ENCODE data around the gene NELFA. TPM values are rescaled to one million over a fixed set of nuclear protein-coding genes. Genes with fewer than 3 reads are reported as not detected.
"Not testable (repeated sequence)": the region's sequence is repeated elsewhere in the genome, so short reads cannot be mapped to it uniquely, and the experiment has no call there.

Gene NELFA
- polyA plus RNA-seq, 1 experiment = 9.3 TPM

- Histone ChIP-seq H3K4me3 (ENCODE audit: low read depth, low read length) (peak overlapping the region; percentile 100), H3K9me3 (ENCODE audit: control insufficient read depth, insufficient read depth, low read length) (no peaks in the 10 kb centered on the region; the same call in 1 of the 2 replicates), H3K27me3 (ENCODE audit: control insufficient read depth, insufficient read depth, low read length) (no peaks in the 10 kb centered on the region), H3K27ac (ENCODE audit: low read depth, low read length) (no peak overlapping the region)
- DNase-seq (ENCODE audit: low read depth, low spot score) = no peak
- CTCF ChIA-PET = interaction anchor here (1.2 to 1.3 kb wide), 2 partner anchors 8 to 30 kb away, joined by 3 to 4 read pairs; no protein-coding TSS in a partner anchor
- POLR2A ChIA-PET = interaction anchor here (1.4 kb wide), 1 partner anchor 51 kb away, joined by 4 read pairs; no protein-coding TSS in a partner anchor
- TF ChIP-seq, protein P1, sequence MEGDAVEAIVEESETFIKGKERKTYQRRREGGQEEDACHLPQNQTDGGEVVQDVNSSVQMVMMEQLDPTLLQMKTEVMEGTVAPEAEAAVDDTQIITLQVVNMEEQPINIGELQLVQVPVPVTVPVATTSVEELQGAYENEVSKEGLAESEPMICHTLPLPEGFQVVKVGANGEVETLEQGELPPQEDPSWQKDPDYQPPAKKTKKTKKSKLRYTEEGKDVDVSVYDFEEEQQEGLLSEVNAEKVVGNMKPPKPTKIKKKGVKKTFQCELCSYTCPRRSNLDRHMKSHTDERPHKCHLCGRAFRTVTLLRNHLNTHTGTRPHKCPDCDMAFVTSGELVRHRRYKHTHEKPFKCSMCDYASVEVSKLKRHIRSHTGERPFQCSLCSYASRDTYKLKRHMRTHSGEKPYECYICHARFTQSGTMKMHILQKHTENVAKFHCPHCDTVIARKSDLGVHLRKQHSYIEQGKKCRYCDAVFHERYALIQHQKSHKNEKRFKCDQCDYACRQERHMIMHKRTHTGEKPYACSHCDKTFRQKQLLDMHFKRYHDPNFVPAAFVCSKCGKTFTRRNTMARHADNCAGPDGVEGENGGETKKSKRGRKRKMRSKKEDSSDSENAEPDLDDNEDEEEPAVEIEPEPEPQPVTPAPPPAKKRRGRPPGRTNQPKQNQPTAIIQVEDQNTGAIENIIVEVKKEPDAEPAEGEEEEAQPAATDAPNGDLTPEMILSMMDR (IDR thresholded peaks at IDR 0.05; ENCODE audit: low read depth, low read length) = no peak
Observed at GRCh38 chr4:2008671-2008920, 178 bp downstream of the NELFA start.

DNA sequence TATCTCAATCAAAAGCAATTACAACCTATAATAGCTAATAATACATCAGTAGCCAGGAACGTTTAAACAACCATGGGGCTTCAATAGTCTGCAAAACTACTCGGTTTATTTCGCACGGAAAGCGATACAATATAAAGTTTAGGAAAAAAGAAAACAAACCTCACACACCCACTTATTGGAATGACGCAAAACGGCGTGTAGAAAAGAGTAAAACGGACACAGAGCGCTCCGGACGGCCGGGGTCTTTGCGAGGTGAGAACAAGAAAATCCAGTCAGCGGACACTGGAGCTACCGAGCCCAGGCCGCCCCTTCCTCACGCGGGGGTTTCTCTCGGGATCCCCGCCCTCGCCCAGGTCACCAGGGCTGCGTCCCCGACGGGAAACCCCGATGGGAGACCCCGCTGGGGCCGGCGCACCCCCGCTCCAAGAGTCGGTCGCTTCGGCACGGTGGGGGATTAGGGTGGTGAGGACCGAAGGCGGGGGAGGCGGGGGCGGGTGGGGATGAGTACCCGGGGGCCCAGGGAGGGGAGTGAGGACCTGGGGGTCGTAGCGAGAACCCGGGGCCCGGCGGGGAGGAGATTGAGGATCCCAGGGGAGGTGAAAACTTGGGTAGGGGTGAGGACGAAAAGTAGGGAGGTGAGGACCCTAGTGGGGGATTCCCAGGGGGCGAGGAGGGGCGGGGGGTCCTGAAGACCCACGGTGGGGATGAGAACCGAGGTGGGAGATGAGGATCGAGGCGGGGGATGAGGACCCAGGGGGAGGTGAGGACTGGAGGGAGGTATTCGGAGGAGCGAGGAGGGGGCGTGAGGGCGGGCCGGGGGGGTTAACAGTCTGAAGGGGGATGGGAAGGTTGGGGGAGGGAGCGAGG lies 737 bp downstream of the NELFA start:
- H3K27me3 ChIP-seq (ENCODE audit: control insufficient read depth, insufficient read depth, low read length) = no peaks in the 10 kb centered on the region
- peak overlapping the region; percentile 100 for H3K4me3 ChIP-seq (ENCODE audit: low read depth, low read length)
- H3K9me3 ChIP-seq (ENCODE audit: control insufficient read depth, insufficient read depth, low read length) = no peaks in the 10 kb centered on the region; the same call in 1 of the 2 replicates
- ChIA-PET CTCF (interaction anchor here (1.3 kb wide), 1 partner anchor 7 kb away, joined by 4 read pairs; no protein-coding TSS in a partner anchor), POLR2A (no interaction called here)
- H3K27ac ChIP-seq (ENCODE audit: low read depth, low read length) = no peak overlapping the region
- no peak for DNase-seq (ENCODE audit: low read depth, low spot score)
- TF ChIP-seq, protein P1 (IDR thresholded peaks at IDR 0.05; ENCODE audit: low read depth, low read length) = no peak

DNA sequence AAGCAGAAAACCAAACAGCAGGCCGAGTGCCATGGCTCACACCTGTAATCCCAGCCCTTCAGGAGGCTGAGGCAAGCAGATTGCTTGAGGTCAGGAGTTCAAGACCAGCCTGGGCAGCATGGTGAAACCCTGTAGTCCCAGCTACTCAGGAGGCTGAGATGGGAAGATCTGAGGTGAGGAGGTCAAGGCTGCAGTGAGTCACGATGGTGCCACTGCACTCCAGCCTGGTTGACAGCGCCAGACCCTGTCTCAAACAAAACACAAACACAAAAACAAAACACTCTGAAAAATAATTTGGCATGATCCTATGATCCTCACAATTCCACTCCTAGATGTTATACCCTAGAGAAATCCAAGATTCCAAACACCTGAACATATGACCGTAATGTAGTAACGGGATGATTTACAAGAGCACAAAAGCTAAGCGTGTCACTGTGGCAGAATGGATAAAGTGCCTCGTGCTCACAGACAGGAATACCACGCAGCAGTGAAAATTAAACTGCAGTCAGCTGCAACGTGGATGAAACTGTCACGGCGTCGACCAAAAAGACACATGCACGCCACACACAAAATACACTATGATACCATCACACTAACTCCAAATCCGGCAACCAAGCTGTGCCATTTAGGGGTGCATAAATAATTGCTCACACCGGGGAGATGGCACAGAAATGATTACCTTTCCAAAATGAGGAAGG lies 1.7 kb downstream of the NELFA start:
- Histone ChIP-seq H3K4me3 (ENCODE audit: low read depth, low read length) (peak overlapping the region; percentile 100), H3K9me3 (ENCODE audit: control insufficient read depth, insufficient read depth, low read length) (no peaks in the 10 kb centered on the region; the same call in 1 of the 2 replicates), H3K27ac (ENCODE audit: low read depth, low read length) (no peak overlapping the region), H3K27me3 (ENCODE audit: control insufficient read depth, insufficient read depth, low read length) (no peaks in the 10 kb centered on the region)
- no peak for DNase-seq (ENCODE audit: low read depth, low spot score)
- ChIA-PET POLR2A (no interaction called here), CTCF (no interaction called here)
- TF ChIP-seq, protein P1 (IDR thresholded peaks at IDR 0.05; ENCODE audit: low read depth, low read length) = no peak

- no peaks in the 10 kb centered on the region; the same call in 1 of the 2 replicates for H3K9me3 ChIP-seq (ENCODE audit: control insufficient read depth, insufficient read depth, low read length)
- ChIA-PET POLR2A (no interaction called here), CTCF (interaction anchor here (0.9 kb wide), 1 partner anchor 12 kb away, joined by 3 read pairs; no protein-coding TSS in a partner anchor)
- DNase-seq (ENCODE audit: low read depth, low spot score) = no peak
- H3K4me3 ChIP-seq (ENCODE audit: low read depth, low read length) = no peak overlapping the region
- TF ChIP-seq, protein P1 (IDR thresholded peaks at IDR 0.05; ENCODE audit: low read depth, low read length) = no peak
- H3K27me3 ChIP-seq (ENCODE audit: control insufficient read depth, insufficient read depth, low read length) = no peaks in the 10 kb centered on the region
- H3K27ac ChIP-seq (ENCODE audit: low read depth, low read length) = no peak overlapping the region
Observed at GRCh38 chr4:2006367-2006766, 2.4 kb downstream of the NELFA start.

DNA sequence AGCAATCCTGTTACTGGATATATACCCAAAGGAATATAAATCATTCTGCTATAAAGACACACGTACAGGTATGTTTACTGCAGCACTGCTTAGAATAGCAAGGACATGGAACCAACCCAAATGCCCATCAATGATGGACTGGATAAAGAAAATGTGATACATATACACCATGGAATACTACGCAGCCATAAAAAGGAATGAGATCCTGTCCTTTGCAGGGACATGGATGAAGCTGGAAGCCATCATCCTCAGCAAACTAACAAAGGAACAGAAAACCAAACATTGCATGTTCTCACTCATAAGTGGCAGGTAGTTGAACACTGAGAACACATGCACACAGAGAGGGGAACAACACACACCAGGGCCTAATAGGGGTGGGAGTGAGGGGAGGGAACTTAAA lies 5.4 kb downstream of the NELFA start:
- CTCF ChIA-PET; DNase-seq (ENCODE audit: low read depth, low spot score); POLR2A ChIA-PET; H3K9me3 ChIP-seq (ENCODE audit: control insufficient read depth, insufficient read depth, low read length); H3K4me3 ChIP-seq (ENCODE audit: low read depth, low read length); H3K27me3 ChIP-seq (ENCODE audit: control insufficient read depth, insufficient read depth, low read length); H3K27ac ChIP-seq (ENCODE audit: low read depth, low read length): not testable (repeated sequence)

- H3K27me3 ChIP-seq (ENCODE audit: control insufficient read depth, insufficient read depth, low read length); POLR2A ChIA-PET; DNase-seq (ENCODE audit: low read depth, low spot score); H3K27ac ChIP-seq (ENCODE audit: low read depth, low read length); CTCF ChIA-PET; H3K4me3 ChIP-seq (ENCODE audit: low read depth, low read length): not testable (repeated sequence)
- H3K9me3 ChIP-seq (ENCODE audit: control insufficient read depth, insufficient read depth, low read length) = peaks cover 14% of the 10 kb centered on the region; the same call in 1 of the 2 replicates
Observed at GRCh38 chr4:1999308-1999707, 9.5 kb downstream of the NELFA start.

All from AG04450 (cell line).